HG02678 (cell line): ENCODE results near the gene SMG6.

Source experiments
- ATAC-seq: cut with Tn5 transposase; IDR thresholded peaks from one replicate; pipeline ENCODE4 v1.9.1; 2021; ENCODE audit warnings: mild to moderate bottlenecking, moderate library complexity; ENCODE audit not compliant: unreplicated experiment

The SMG6 gene

GRCh38 chr17:2237521-2237921 lies 66.1 kb downstream of the SMG6 start:
- no peak for ATAC-seq

GRCh38 chr17:2235792-2236366 lies 67.7 kb downstream of the SMG6 start:
- no peak for ATAC-seq

- ATAC-seq: no peak
Observed at GRCh38 chr17:2235265-2235664, 68.3 kb downstream of the SMG6 start.

- ATAC-seq: no peak
Observed at GRCh38 chr17:2233441-2233947, 70.1 kb downstream of the SMG6 start.

GRCh38 chr17:2232244-2232638 lies 71.3 kb downstream of the SMG6 start:
- ATAC-seq: no peak

- no peak for ATAC-seq
Observed at GRCh38 chr17:2230877-2231276, 72.7 kb downstream of the SMG6 start.

- no peak for ATAC-seq
Observed at GRCh38 chr17:2227025-2227699, 76.4 kb downstream of the SMG6 start.

GRCh38 chr17:2223617-2223927 lies 80.0 kb downstream of the SMG6 start:
- ATAC-seq: no peak

- ATAC-seq: peak; percentile 60
Observed at GRCh38 chr17:2222901-2223616, 80.5 kb downstream of the SMG6 start.

GRCh38 chr17:2222301-2222700 lies 81.3 kb downstream of the SMG6 start:
- no peak for ATAC-seq

- no peak for ATAC-seq
Observed at GRCh38 chr17:2218426-2218825, 85.2 kb downstream of the SMG6 start.

- peak; percentile 83 for ATAC-seq
Observed at GRCh38 chr17:2215616-2216364, 87.8 kb downstream of the SMG6 start.

- no peak for ATAC-seq
Observed at GRCh38 chr17:2214929-2215615, 88.5 kb downstream of the SMG6 start.

GRCh38 chr17:2214047-2214928 lies 89.3 kb downstream of the SMG6 start:
- ATAC-seq: no peak

GRCh38 chr17:2213291-2213960 lies 90.2 kb downstream of the SMG6 start:
- ATAC-seq: no peak

- ATAC-seq: no peak
Observed at GRCh38 chr17:2212400-2212981, 91.1 kb downstream of the SMG6 start.

- ATAC-seq: no peak
Observed at GRCh38 chr17:2211661-2212399, 91.8 kb downstream of the SMG6 start.

GRCh38 chr17:2210726-2211125 lies 92.9 kb downstream of the SMG6 start:
- no peak for ATAC-seq
